B cell (primary cell): ENCODE results near the gene ZNF600. TPM values are rescaled to one million over a fixed set of nuclear protein-coding genes. Genes with fewer than 3 reads are reported as not detected.

Source experiments
- polyA plus RNA-seq: library from polyadenylated mRNA; depleted of rRNA; stranded (reverse); fragments of >200 nt; gene quantifications from 2 replicates; pipeline ENCODE4 v1.2.3, GENCODE V29; 2012
- total RNA-seq, 2 donors: library from RNA; stranded (reverse); fragments of 120-200 nt in 1 of 2; gene quantifications; 1 replicate in 1 of 2; 2 replicates in 1 of 2; pipeline versions ENCODE4 v1.2.3 to v1.2.4, GENCODE V29; 2013 to 2022

ZNF600 gene
- total and polyA plus RNA-seq, 2 donors (not counting 1 experiment from before 2014, with no cell fraction given), result 40.6 to 41.7 TPM

Other genes with a start within 250 kb of the ZNF600 start
- 48.8 and 49.2 TPM in 2 replicates for gene ZNF701, start 216.5 kb downstream of the ZNF600 start, total RNA-seq
- 11.0 and 13.0 TPM in 2 replicates for gene ZNF701, start 216.5 kb downstream of the ZNF600 start, polyA plus RNA-seq
- gene ZNF83, start 148.4 kb downstream of the ZNF600 start, total RNA-seq, result 92.3 and 93.3 TPM in 2 replicates
- 95.8 and 139 TPM in 2 replicates for gene ZNF83, start 148.4 kb downstream of the ZNF600 start, polyA plus RNA-seq
- 51.5 and 57.9 TPM in 2 replicates for gene ZNF611, start 51.7 kb downstream of the ZNF600 start, total RNA-seq
- 5.7 and 10.2 TPM in 2 replicates for gene ZNF611, start 51.7 kb downstream of the ZNF600 start, polyA plus RNA-seq
- 26.2 and 27.4 TPM in 2 replicates for gene ZNF28, start 34.8 kb upstream of the ZNF600 start, total RNA-seq
- gene ZNF28, start 34.8 kb upstream of the ZNF600 start, polyA plus RNA-seq, result 3.6 and 3.7 TPM in 2 replicates
- 35.3 and 37.7 TPM in 2 replicates for gene ZNF468, start 70.8 kb upstream of the ZNF600 start, total RNA-seq
- 12.6 and 14.3 TPM in 2 replicates for gene ZNF468, start 70.8 kb upstream of the ZNF600 start, polyA plus RNA-seq
- gene ZNF320, start 110.8 kb upstream of the ZNF600 start, total RNA-seq, result 33.1 and 36.0 TPM in 2 replicates
- gene ZNF320, start 110.8 kb upstream of the ZNF600 start, polyA plus RNA-seq, result 7.8 and 14.5 TPM in 2 replicates
- gene ZNF888, start 136.6 kb upstream of the ZNF600 start, total RNA-seq, result 15.3 and 15.6 TPM in 2 replicates
- 2.3 and 2.7 TPM in 2 replicates for gene ZNF888, start 136.6 kb upstream of the ZNF600 start, polyA plus RNA-seq
- 22.3 and 25.0 TPM in 2 replicates for gene ZNF816, start 176.1 kb upstream of the ZNF600 start, total RNA-seq
- gene ZNF816, start 176.1 kb upstream of the ZNF600 start, polyA plus RNA-seq, result 3.5 and 4.5 TPM in 2 replicates
- 0.49 TPM in 1 of 2 replicates, not detected in the other for gene ERVV-1, start 227.1 kb upstream of the ZNF600 start, total RNA-seq
- not detected in 2 replicates for gene ERVV-1, start 227.1 kb upstream of the ZNF600 start, polyA plus RNA-seq